Fibroblast of skin of scalp (primary cell): ENCODE data around the gene SH2D3C. TPM values are rescaled to one million over a fixed set of nuclear protein-coding genes. Genes with fewer than 3 reads are reported as not detected.
A peak's percentile ranks its signal among the peaks of the same experiment; 100 is the strongest.

ENCODE experiments used
- DNase-seq: peaks from one replicate; pipeline ENCODE4 v3.0.0-alpha.2; 2013
- polyA plus RNA-seq, 2 experiments: library from polyadenylated mRNA; unstranded; fragments of 120-200 nt; gene quantifications; one replicate each; pipeline ENCODE4 v1.2.1, GENCODE V29; 2013; ENCODE audit not compliant: insufficient read length in 2 of 2

SH2D3C gene, protein sequence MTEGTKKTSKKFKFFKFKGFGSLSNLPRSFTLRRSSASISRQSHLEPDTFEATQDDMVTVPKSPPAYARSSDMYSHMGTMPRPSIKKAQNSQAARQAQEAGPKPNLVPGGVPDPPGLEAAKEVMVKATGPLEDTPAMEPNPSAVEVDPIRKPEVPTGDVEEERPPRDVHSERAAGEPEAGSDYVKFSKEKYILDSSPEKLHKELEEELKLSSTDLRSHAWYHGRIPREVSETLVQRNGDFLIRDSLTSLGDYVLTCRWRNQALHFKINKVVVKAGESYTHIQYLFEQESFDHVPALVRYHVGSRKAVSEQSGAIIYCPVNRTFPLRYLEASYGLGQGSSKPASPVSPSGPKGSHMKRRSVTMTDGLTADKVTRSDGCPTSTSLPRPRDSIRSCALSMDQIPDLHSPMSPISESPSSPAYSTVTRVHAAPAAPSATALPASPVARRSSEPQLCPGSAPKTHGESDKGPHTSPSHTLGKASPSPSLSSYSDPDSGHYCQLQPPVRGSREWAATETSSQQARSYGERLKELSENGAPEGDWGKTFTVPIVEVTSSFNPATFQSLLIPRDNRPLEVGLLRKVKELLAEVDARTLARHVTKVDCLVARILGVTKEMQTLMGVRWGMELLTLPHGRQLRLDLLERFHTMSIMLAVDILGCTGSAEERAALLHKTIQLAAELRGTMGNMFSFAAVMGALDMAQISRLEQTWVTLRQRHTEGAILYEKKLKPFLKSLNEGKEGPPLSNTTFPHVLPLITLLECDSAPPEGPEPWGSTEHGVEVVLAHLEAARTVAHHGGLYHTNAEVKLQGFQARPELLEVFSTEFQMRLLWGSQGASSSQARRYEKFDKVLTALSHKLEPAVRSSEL
- polyA plus RNA-seq (2013, experiment 1 of 2; ENCODE audit: insufficient read length): 2.5 TPM
- polyA plus RNA-seq (2013, experiment 2 of 2; ENCODE audit: insufficient read length): 3.0 TPM

GRCh38 chr9:127778280-127779135, at the start of gene SH2D3C:
Gene SH2D3C (minus strand): TSS chr9:127778666. CDS start chr9:127778627, 39 bp downstream.
- no peak for DNase-seq

- no peak for DNase-seq
Observed at GRCh38 chr9:127826253-127826913, 47.9 kb upstream of the SH2D3C start.

GRCh38 chr9:127825319-127826051, 47.0 kb upstream of the SH2D3C start:
- DNase-seq: no peak

- DNase-seq: no peak
Observed at GRCh38 chr9:127822108-127822507, 43.6 kb upstream of the SH2D3C start.

DNA sequence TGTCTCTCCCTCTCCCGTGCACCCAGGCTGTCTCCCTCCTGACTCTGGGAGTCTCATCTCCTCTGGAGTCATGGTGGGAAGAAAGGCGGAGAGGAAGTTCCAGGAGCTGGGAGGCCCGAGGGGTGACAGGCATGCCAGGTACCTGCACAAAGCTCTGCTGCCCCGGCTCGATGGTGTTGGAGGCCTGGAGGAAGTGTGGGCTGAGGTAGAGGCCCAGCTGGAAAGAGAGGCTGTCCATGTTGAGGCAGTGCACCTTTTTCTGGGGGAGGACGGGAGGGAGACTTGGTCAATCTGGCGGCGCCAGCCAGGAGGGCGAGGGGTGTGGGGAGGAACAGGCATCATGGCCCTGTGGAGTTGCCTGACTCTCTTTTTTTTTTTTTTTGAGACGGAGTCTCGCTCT, 40.1 kb upstream of the SH2D3C start:
- no peak for DNase-seq

DNA sequence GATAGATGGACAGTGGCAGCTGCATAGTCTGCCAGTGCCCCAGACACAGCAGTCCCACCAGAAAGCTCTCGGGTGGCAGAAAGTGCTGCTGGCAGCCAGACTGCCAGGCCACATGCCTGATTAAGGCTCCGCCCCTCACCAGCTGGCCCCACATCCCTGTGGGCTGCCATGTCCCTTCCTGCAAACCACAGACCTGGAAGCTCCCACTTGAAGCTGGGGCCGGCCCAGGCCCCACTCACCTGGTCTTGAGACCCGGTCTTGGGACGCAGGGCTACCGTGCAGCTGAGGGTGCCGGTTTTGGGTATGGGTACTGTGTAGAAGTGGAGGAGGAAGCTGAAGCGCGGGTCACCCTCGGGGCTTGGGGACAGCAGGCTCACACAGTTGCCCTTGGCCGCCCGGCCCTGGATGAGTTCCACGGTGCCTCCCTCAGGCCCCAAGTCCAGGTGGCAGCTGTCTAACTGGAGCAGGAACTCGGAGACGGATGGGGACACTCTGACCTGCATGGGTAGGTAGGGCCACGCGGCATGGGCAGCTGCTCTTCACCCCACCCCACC, 39.5 kb upstream of the SH2D3C start:
- DNase-seq: no peak

DNA sequence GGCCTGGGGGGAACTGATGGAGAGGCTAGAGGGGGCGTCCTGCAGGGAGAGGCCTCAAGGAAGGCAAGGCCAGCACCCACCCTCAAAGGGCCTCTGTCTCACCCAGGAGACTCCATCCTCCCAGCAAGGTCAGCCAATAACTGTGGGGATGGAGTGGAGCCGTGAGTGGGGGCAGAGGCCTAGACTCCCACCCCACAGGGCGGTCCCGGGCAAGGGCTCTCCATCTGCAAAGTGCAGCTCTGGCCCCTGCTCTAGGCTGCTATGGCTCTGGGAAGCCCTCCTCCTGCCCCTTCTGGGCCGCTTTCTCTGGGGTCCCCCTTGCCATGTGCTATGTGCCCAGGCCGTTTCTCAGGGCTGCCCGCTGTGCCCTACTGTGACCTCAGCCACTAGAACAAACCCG, 38.3 kb upstream of the SH2D3C start:
- DNase-seq: no peak

GRCh38 chr9:127816362-127816725, 37.9 kb upstream of the SH2D3C start:
- no peak for DNase-seq

- no peak for DNase-seq
Observed at GRCh38 chr9:127815512-127816361, 37.3 kb upstream of the SH2D3C start.

- no peak for DNase-seq
Observed at GRCh38 chr9:127814619-127815511, 36.4 kb upstream of the SH2D3C start.

DNA sequence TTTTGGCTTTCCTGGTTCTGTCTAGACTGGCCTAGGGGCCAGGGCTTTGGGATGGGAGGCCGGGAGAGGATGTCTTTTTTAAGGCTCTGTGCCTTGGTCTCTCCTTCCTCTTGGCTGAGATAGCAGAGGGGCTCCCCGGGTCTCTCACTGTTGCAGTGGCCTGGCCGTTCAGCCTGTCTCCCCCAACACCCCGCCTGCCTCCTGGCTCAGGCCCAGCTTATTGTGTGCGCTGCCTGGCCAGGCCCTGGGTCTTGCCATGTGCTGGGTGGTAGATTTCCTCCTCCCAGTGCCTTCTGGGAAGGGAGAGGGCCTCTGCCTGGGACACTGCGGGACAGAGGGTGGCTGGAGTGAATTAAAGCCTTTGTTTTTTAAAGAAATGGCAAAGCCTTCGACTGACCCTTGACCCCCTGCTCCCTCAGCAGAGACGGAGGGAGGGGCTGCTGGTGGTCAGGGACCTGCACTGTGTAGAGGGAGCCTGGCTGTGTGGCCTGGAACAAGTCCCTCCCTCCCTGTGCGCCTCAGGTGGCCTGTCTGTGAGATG, 35.3 kb upstream of the SH2D3C start:
- no peak for DNase-seq

DNA sequence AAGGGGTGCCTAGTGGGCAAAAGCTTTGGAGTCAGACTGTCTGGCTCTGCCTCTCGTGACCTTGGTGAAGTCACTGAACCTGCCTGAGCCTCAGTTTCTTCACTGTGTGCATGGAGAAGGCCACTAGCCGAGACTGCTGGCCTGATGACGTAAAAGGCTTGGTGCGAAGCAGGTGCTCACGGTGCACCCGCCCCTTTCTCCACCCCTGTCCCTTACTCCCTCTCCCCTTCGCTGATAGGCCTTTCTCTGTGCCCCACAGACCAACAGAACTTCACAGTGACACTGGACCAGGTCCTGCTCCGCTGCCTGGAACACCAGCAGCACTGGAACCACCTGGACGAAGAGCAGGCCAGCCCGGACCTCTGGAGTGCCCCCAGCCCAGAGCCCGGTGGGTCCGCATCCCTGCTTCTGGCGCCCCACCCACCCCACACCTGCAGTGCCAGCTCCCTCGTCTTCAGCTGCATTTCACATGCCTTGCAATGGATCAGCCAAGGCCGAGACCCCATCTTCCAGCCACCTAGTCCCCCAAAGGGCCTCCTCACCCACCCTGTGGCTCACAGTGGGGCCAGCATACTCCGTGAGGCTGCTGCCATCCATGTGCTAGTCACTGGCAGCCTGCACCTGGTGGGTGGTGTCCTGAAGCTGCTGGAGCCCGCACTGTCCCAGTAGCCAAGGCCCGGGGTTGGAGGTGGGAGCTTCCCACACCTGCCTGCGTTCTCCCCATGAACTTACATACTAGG, 34.6 kb upstream of the SH2D3C start:
- DNase-seq: no peak

- no peak for DNase-seq
Observed at GRCh38 chr9:127812011-127812410, 33.5 kb upstream of the SH2D3C start.

DNA sequence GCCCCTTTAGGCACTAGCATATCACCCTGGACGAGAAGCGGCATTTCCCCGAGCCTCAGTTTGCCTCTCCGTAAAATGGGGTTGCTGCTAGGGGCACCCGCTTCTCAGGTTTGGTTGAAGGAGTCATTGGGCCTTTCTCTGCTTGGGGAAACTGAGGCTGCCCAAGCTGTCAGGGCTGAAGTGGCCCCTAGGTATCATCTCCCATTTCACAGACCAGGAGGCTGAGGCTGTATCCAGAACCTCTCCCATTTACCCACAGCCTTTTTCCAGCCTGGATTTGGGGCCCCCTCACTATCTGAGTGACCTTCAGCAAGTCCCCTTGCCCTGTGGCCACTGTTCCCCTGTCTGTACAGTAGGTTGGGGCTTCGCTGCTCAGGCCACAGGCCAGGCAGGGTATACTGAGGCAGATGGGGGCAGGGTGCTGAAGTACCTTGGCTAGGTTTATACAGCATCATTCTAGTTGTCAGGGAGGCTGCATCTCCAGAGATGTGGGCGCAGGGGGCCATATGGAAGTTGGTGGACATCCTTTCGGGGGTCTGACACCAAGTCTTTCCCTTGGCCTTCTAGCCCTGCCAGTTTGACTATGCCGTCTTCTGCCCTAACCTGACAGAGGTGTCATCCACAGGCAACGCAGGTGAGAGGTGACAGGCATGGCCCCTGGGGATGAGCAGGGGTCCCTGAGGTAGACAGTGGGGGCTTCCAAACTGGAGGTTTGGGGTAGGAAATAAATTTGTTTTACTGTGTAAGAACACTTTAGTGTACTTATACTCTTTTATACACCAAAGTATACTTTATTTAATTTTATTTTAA, 32.1 kb upstream of the SH2D3C start:
- DNase-seq: no peak

- peak; percentile 39 for DNase-seq
Observed at GRCh38 chr9:127809540-127810377, 31.3 kb upstream of the SH2D3C start.

DNA sequence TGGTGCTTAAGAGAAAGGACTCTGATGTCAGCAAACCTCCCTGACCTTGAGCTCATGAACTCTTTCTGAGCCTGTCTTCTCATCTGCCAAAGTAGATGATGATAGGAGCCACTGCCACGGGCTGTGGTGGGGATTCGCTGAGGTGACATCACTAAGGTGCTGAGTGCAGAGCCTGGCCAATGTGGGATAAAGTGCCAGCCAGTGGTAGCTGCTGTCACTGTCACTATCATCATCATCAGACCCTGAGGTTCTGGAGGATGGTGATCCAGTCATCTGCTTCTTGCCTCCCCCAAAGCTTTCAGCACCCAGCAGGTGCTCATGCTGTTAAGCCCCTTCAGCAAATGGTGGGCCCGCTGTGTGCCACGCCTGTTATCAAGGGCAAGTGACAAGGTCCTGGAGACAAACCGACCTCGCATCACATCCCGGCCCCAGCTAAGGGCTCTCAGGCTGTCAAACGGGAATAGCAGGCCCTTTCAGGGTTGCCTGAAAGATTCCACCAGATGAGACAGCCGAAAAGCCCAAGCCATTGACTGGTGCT, 30.6 kb upstream of the SH2D3C start:
- DNase-seq: no peak
